Bronchial epithelial cell (primary cell): Measurements from ENCODE around the gene TEF. TPM values are rescaled to one million over a fixed set of nuclear protein-coding genes. Genes with fewer than 3 reads are reported as not detected.

Experiments used
- DNase-seq: peaks from one replicate; pipeline ENCODE4 v3.0.0-alpha.2; 2010; ENCODE audit warnings: low read depth
- FAIRE-seq: peaks from 2 replicates; lab custom pipeline; 2011; peaks lifted over from hg19 to GRCh38; lab: Jason Lieb, UNC
- H3K27me3 ChIP-seq: 2 replicates; pipeline ENCODE4 v1.5.1; 2011; ENCODE audit warnings: low read length; ENCODE audit not compliant: control insufficient read depth, insufficient read depth
- H3K36me3 ChIP-seq: 2 replicates; pipeline ENCODE4 v1.5.1; 2011; ENCODE audit warnings: low read length; ENCODE audit not compliant: control insufficient read depth, insufficient read depth
- H3K4me3 ChIP-seq: 2 replicates; pipeline ENCODE4 v1.5.1; 2011; ENCODE audit warnings: mild to moderate bottlenecking, low read depth, low read length, control low read depth
- CTCF ChIP-seq: IDR thresholded peaks from 2 replicates; pipeline ENCODE4 v1.5.1; 2011; ENCODE audit warnings: mild to moderate bottlenecking, moderate library complexity, low read length, control low read depth, inconsistent platforms; ENCODE audit not compliant: insufficient read depth, severe bottlenecking
- total RNA-seq: library from RNA; depleted of rRNA; stranded (reverse); fragments of >200 nt; gene quantifications from 2 replicates; pipeline ENCODE4 v1.2.1, GENCODE V29; 2014

Gene TEF
- total RNA-seq, 1 donor from 2014 or later, result 7.6 TPM

- TF ChIP-seq CTCF, result no peak
- FAIRE-seq (no peak), DNase-seq (no peak)
- Histone ChIP-seq H3K36me3 (peaks cover 27% of the 10 kb centered on the region), H3K27me3 (no peaks in the 10 kb centered on the region), H3K4me3 (no peak overlapping the region)
Measured at GRCh38 chr22:41338614-41339212, 43.0 kb upstream of the TEF start.

- Histone ChIP-seq H3K4me3 (no peak overlapping the region), H3K27me3 (no peaks in the 10 kb centered on the region), H3K36me3 (peaks cover 27% of the 10 kb centered on the region)
- DNase-seq (no peak), FAIRE-seq (no peak)
- TF ChIP-seq CTCF, result no peak
Measured at GRCh38 chr22:41339823-41340222, 41.9 kb upstream of the TEF start.

- no peak overlapping the region for H3K4me3 ChIP-seq
- H3K27me3 ChIP-seq, result no peaks in the 10 kb centered on the region
- H3K36me3 ChIP-seq, result peaks cover 25% of the 10 kb centered on the region
- DNase-seq, result no peak
- no peak for FAIRE-seq
- TF ChIP-seq CTCF, result no peak
Measured at GRCh38 chr22:41340357-41340756, 41.4 kb upstream of the TEF start.

GRCh38 chr22:41341012-41341411, 40.7 kb upstream of the TEF start:
- FAIRE-seq (no peak), DNase-seq (no peak)
- H3K27me3 ChIP-seq, result no peaks in the 10 kb centered on the region
- no peak for TF ChIP-seq CTCF
- H3K4me3 ChIP-seq, result no peak overlapping the region
- peaks cover 26% of the 10 kb centered on the region for H3K36me3 ChIP-seq

GRCh38 chr22:41341990-41342389, 39.8 kb upstream of the TEF start:
- no peak for DNase-seq
- peaks cover 34% of the 10 kb centered on the region for H3K36me3 ChIP-seq
- H3K27me3 ChIP-seq, result no peaks in the 10 kb centered on the region
- no peak overlapping the region for H3K4me3 ChIP-seq
- FAIRE-seq, result no peak
- no peak for TF ChIP-seq CTCF

GRCh38 chr22:41343300-41343699, 38.4 kb upstream of the TEF start:
- no peak for FAIRE-seq
- Histone ChIP-seq H3K27me3 (no peaks in the 10 kb centered on the region), H3K4me3 (no peak overlapping the region), H3K36me3 (peaks cover 39% of the 10 kb centered on the region)
- no peak for TF ChIP-seq CTCF
- DNase-seq, result no peak
